ENCODE measurements around the gene MYH13. TPM values are rescaled to one million over a fixed set of nuclear protein-coding genes. Genes with fewer than 3 reads are reported as not detected.

The MYH13 gene
- total RNA-seq, 1 experiment from 2014 or later, result not detected

GRCh38 chr17:10337136-10337535 is 35.7 kb downstream of the MYH13 start:
- Histone ChIP-seq H4K8ac (replicated peaks; ENCODE audit: insufficient read length, low read depth, low read length) (no peak overlapping the region), H3K79me1 (ENCODE audit: insufficient read depth, low read depth, low read length, poor library complexity, severe bottlenecking) (no peaks in the 10 kb centered on the region), H4K91ac (ENCODE audit: insufficient read length, low read depth, low read length) (no peak overlapping the region), H3K18ac (ENCODE audit: insufficient read length, low read depth, low read length) (no peak overlapping the region), H2AK5ac (ENCODE audit: insufficient read length, low read length) (no peak overlapping the region), H3K9me3 (ENCODE audit: control insufficient read depth, low read depth, low read length) (no peaks in the 10 kb centered on the region), H3K4me2 (ENCODE audit: insufficient read depth, insufficient read length, low read length) (no peak overlapping the region), H3K4ac (ENCODE audit: low read depth, low read length) (no peak overlapping the region), H3K9ac (ENCODE audit: extremely low read depth, insufficient read length, low read length) (no peak overlapping the region), H3K27ac (ENCODE audit: insufficient read length, low read depth, low read length) (no peak overlapping the region), H2BK12ac (ENCODE audit: insufficient read length, low read depth, low read length) (no peak overlapping the region), H3K4me1 (ENCODE audit: insufficient read depth, low read length) (no peaks in the 10 kb centered on the region; the same call in 1 of the 2 replicates), H3K56ac (ENCODE audit: insufficient read length, low read depth, low read length) (no peak overlapping the region), H3K23ac (ENCODE audit: insufficient read length, low read depth, low read length) (no peak overlapping the region), H2BK15ac (ENCODE audit: low read depth, low read length) (no peak overlapping the region), H4K5ac (ENCODE audit: insufficient read length, low read depth, low read length) (no peak overlapping the region), H2BK120ac (ENCODE audit: low read depth, low read length, poor library complexity, severe bottlenecking) (no peak overlapping the region), H4K20me1 (ENCODE audit: control insufficient read depth, insufficient read depth, insufficient read length) (no peaks in the 10 kb centered on the region), H2AFZ (ENCODE audit: low read length) (no peak overlapping the region), H3T11ph (ENCODE audit: low read length) (no peak overlapping the region), H3K27me3 (ENCODE audit: insufficient read depth, low read length) (no peaks in the 10 kb centered on the region), H3K79me2 (ENCODE audit: insufficient read depth, low read length) (no peaks in the 10 kb centered on the region), H3K14ac (ENCODE audit: insufficient read depth, low read length) (no peak overlapping the region), H2BK20ac (ENCODE audit: low read depth, low read length, poor library complexity, severe bottlenecking) (no peak overlapping the region), H3K23me2 (ENCODE audit: insufficient read length, low read depth, low read length, poor library complexity, severe bottlenecking) (no peaks in the 10 kb centered on the region), H2BK5ac (ENCODE audit: insufficient read length, low read length) (no peak overlapping the region)
- no peak overlapping the region for H3K27ac Mint-ChIP-seq
- no peak for TF ChIP-seq CTCF (conservative IDR thresholded peaks at IDR 0.05)
- peaks cover 2% of the 10 kb centered on the region for H3K27me3 Mint-ChIP-seq (ENCODE audit: low read depth)
- H3K4me1 Mint-ChIP-seq, result peaks cover 13 to 17% of the 10 kb centered on the region in 2 experiments
- H3K4me3 Mint-ChIP-seq, result no peak overlapping the region
- DNase-seq, result no peak
- no peaks in the 10 kb centered on the region for H3K36me3 Mint-ChIP-seq (ENCODE audit: insufficient read depth in 1 of 3, low read depth in 3 of 3)
- H3K9me3 Mint-ChIP-seq, result no peaks in the 10 kb centered on the region; a peak in 1 of 5 replicates
- WGBS (ENCODE audit: extremely low coverage, insufficient read length, low lambda C conversion rate), result no CpG with 5 or more reads among the region's 10 CpGs
